OCI-M1 (cell line): ENCODE data around the gene CST9.

Source experiments
- DNase-seq: peaks from one replicate; lab custom pipeline; 2025; lab: John Stamatoyannopoulos, UW

Gene CST9

DNA sequence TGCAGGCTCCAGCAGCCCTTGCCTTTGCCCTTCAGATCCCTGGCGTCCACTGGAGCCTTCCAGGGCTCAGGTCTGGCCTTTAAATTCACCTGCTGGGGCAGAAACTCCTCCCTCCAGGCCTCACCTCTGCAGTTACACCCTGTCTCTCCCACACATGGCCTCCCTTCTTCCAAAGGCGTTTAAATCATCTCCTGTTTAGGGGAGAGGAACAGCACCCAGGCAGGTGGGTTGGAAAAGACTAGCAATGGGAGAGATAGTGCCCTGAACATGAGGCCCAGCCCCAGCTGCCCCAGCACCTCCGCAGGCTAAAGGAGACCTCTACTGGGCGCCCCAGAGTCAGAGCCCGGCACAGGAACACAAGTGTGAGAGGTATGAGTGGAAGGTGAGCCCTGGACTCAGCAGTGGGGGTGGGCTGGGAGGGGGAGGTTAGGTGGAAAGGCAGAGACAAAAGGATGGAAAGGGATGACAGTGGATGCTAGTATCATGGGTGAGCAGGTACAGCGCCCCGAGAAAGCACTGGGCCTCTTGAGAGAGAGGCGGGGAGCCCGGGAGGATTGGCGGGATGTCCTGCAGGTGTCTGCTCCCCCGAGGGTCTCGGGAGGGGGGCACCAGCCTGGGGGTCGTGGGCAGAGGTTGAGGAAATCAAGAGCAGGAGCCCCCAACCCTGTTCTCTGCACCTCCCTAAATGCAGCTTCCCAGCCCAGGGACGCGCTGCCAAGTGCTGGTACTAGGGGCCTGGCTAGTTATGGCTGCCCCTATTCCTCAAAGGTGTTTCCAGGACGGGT is at the start of gene CST9:
CST9 (minus strand) TSS at position 51 of the 785 bp plus-strand sequence. CDS start 53 bp downstream, outside the sequence.
- DNase-seq: no peak

DNA sequence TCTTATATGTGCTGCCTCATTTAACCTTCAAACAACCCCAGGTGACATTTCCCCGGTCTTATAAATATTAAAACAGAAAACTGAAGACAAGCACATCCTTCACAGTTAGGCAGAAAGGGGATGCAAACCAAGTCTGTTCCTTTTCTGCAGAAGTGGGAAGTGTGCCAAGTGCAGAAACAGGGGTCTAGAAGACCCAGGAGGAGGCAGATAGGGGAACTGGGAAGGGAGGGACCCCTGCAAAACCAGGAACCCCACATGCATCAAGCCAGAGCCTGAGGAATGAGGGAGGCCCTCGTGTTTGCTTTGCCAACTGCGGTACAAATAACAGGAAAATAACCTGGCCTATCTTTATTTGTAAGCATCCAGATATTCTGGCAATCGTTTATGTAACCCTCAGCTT is 49.0 kb upstream of the CST9 start:
- no peak for DNase-seq

DNA sequence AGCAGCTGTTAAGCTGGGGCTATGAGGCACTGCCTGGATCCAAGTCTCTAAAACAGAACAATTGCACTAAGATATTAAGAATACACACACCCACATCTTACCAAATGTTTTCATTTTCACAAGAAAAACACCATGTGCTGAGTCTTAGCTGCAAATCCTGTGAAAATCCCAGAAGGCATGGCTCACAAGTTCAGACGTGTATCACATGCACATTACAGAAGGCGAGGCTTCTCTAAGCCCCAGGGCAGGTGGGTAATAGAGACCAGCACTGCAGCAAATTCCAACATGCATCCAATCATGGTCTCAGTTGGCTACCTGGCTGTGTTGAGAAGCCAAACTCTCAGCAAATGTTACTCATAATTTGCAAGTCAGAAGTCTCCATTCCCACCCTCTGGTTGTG is 48.3 kb upstream of the CST9 start:
- DNase-seq: no peak

DNA sequence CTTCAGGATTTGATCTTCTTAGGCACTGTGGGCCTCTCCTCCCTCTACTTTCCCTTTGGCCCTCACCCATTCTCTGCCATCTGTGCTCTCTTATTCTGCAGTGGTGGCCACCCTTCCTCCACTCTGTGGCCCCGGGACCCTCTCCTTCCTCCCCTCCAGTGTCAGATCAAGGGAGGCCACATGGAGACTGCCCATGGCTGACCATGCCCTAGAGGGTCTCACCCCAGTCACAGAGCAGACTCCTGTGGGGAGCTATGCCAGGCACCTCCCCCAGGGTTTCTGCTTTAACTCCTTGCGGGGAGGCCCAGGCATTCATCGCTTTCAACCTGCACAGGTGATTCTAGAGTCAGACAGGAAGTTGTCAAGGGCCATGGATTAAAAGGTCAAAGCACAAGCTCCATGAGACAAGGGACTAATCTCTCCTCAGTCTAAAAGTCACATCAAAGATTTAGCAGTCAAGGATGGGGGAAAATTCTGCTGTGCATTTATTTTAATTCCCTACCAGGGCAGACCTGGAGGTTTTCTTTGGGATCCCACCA is 47.8 kb upstream of the CST9 start:
- no peak for DNase-seq

- no peak for DNase-seq
Measured at GRCh38 chr20:23652926-23653325, 47.2 kb upstream of the CST9 start.

GRCh38 chr20:23652371-23652770 is 46.7 kb upstream of the CST9 start:
- DNase-seq: no peak

GRCh38 chr20:23651117-23651516 is 45.4 kb upstream of the CST9 start:
- DNase-seq: no peak

DNA sequence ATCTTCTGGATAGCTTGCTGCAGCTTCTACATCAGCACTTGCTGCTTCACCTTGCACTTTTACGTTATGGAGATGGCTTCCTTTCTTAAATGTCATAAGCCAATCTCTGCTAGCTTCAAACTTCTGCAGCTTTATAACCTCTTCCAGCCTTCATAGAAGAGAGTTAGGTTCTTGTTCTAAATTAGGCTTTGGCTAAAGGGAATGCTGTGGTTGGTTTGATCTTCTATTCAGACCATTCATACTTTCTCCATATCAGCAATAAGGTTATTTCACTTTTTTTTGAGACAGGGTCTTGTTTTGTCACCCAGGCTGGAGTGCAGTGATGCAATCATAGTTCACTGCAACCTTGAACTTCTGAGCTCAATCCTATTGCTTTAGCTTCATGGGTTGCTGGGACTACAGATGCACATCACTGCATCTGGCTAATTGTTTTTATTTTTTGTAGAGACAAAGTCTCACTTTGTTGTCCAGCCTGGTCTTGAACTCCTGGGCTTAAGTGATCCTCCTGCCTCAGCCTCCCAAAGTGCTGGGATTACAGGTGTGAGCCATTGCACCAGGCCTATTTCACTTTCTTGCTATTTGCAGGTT is 44.2 kb upstream of the CST9 start:
- DNase-seq: no peak

DNA sequence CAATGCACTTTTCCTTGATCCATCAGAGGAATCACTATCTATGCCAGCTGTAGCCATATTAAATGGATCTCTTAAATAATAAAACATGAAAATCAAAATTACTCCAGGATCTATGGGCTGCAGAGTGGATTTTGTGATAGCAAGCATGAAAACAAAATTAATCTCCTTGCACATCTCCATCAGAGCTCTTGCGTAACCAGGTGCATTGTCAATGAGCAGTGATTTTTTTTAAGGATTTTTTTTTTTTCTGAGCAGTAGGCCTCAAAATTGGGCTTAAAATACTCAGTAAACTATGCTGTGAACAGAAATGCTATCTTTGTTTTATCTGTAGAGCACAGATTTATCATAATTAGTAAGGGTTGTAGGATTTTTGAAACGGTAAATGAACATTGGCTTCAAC is 43.5 kb upstream of the CST9 start:
- DNase-seq: no peak

- no peak for DNase-seq
Measured at GRCh38 chr20:23647346-23647745, 41.6 kb upstream of the CST9 start.

DNA sequence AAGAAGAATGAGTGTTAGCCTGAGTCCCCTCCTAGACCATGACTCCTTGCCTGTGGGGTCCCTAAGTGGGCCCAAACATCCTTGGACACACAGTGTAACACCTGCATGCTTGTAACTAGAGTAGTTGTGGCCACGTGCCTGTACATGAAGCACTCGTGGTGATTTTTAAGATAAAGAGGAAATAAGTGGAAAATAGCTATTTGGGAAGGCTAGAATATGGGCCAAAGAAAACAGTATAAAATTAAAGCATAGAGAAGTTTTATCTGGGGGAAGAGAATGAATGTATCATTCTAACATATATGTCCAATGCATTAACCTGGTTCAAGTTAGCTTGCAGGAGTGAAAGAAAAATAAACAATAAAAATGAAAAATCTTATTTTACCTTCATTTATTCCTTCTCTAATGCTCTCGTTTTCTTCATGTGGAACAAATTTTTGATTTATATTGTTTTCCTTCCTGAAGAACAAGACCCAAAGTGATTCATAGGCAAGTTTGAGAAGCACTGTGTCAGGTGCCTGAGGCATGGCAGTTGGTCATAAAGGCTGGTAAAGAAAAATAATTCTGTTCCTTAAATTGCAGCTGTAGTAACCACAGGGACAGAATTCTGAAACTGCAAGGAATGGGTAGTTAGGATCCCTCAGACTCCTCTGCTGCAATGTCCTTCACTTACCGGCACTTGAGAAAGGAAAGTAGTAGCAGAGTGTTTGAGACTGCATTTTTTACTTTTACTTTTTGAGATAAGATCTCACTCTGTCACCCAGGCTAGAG is 40.6 kb upstream of the CST9 start:
- no peak for DNase-seq

GRCh38 chr20:23645575-23645974 is 39.9 kb upstream of the CST9 start:
- DNase-seq: no peak

- DNase-seq: no peak
Measured at GRCh38 chr20:23644164-23644563, 38.4 kb upstream of the CST9 start.

- peak; percentile 90 for DNase-seq
Measured at GRCh38 chr20:23643659-23644058, 37.9 kb upstream of the CST9 start.

- DNase-seq: no peak
Measured at GRCh38 chr20:23641936-23642751, 36.4 kb upstream of the CST9 start.

- no peak for DNase-seq
Measured at GRCh38 chr20:23640671-23641667, 35.3 kb upstream of the CST9 start.

GRCh38 chr20:23640018-23640601 is 34.4 kb upstream of the CST9 start:
- DNase-seq: no peak

- no peak for DNase-seq
Measured at GRCh38 chr20:23639490-23639958, 33.8 kb upstream of the CST9 start.

DNA sequence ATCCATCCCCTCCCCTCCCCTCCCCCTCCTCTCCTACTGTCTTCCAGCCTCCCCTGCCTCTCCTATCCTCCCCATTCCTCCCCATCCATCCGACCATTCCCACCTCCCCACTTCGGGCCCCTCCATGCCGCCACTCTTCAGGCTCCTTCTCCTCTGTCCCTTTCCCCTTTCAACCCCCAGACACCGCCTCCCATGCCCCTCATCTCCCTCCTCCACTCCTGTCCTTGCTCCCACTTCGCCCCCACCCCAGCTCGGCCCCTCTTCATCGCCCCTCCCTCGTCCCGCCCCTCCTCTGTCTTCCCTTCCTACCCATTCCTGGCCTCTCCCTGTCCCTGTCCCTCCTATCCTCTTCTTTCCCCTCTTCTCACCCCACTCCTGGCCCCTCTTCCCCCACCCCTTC is 32.6 kb upstream of the CST9 start:
- DNase-seq: no peak
